Muscle of leg (tissue), 11 donors: ENCODE data around the gene TBC1D16. TPM values are rescaled to one million over a fixed set of nuclear protein-coding genes. Genes with fewer than 3 reads are reported as not detected.
A peak's percentile ranks its signal among the peaks of the same experiment; 100 is the strongest.

Experiments
- DNase-seq: peaks from one replicate; pipeline ENCODE4 v3.0.0; 2013
- H3K27ac ChIP-seq: one replicate; pipeline ENCODE4 v1.5.1; 2013; ENCODE audit warnings: mild to moderate bottlenecking, low read length, control low read depth
- H3K27me3 ChIP-seq: one replicate; pipeline ENCODE4 v1.6.1; 2013; ENCODE audit warnings: low read length; ENCODE audit not compliant: control insufficient read depth, insufficient read depth
- H3K36me3 ChIP-seq: one replicate; pipeline ENCODE4 v1.6.1; 2013; ENCODE audit warnings: low read length; ENCODE audit not compliant: control insufficient read depth, insufficient read depth
- H3K4me1 ChIP-seq: one replicate; pipeline ENCODE4 v1.6.1; 2013; ENCODE audit warnings: low read length; ENCODE audit not compliant: control insufficient read depth, insufficient read depth
- H3K4me3 ChIP-seq: one replicate; pipeline ENCODE4 v1.5.1; 2013; ENCODE audit warnings: low read length, control low read depth
- H3K9me3 ChIP-seq: replicated peaks from 2 replicates; pipeline ENCODE4 v1.6.1; 2013; ENCODE audit warnings: low read depth, low read length; ENCODE audit not compliant: control insufficient read depth
- WGBS: methylation state at CpG from one replicate; pipeline ENCODE4 v1.1.5; 2013; ENCODE audit warnings: missing lambda C conversion rate; ENCODE audit not compliant: insufficient coverage; 5-methylcytosine and 5-hydroxymethylcytosine counted together
- polyA plus RNA-seq, 8 donors: library from polyadenylated mRNA; unstranded; fragments of 120-200 nt; gene quantifications; one replicate each; pipeline versions ENCODE4 v1.2.1 to v1.2.3, GENCODE V29; 2013; ENCODE audit warnings: inconsistent platforms in 1 of 8, low replicate concordance in 1 of 8; ENCODE audit not compliant: insufficient read length in 8 of 8, insufficient read depth in 1 of 8
- total RNA-seq: library from RNA; stranded (reverse); fragments of 120-200 nt; gene quantifications from one replicate; pipeline ENCODE4 v1.2.4, GENCODE V29; 2013

Gene TBC1D16
- total and polyA plus RNA-seq, 9 donors = 22.6 to 43.8 (median 34.1) TPM

- H3K4me1 ChIP-seq = peaks cover 33% of the 10 kb centered on the region
Measured at GRCh38 chr17:80005360-80006338, 30.0 kb downstream of the TBC1D16 start.

GRCh38 chr17:80003969-80004368, 31.7 kb downstream of the TBC1D16 start:
- Histone ChIP-seq H3K27me3 (no peaks in the 10 kb centered on the region), H3K4me3 (no peak overlapping the region), H3K27ac (no peak overlapping the region), H3K4me1 (peaks cover 40% of the 10 kb centered on the region), H3K36me3 (peaks cover 31% of the 10 kb centered on the region), H3K9me3 (no peaks in the 10 kb centered on the region)
- DNase-seq = no peak
- WGBS = 91% methylated on average over 9 of the region's 15 CpGs

More at GRCh38 chr17:80005360-80006338, 30.0 kb downstream of the TBC1D16 start:
- peak; percentile 56 for DNase-seq
- 49% methylated on average over 24 of the region's 37 CpGs for WGBS
- Histone ChIP-seq H3K4me3 (no peak overlapping the region), H3K27ac (no peak overlapping the region), H3K36me3 (peaks cover 46% of the 10 kb centered on the region), H3K27me3 (no peaks in the 10 kb centered on the region), H3K9me3 (no peaks in the 10 kb centered on the region)

- Histone ChIP-seq H3K27ac (no peak overlapping the region), H3K9me3 (no peaks in the 10 kb centered on the region), H3K4me1 (peaks cover 32% of the 10 kb centered on the region), H3K36me3 (peaks cover 31% of the 10 kb centered on the region), H3K27me3 (no peaks in the 10 kb centered on the region), H3K4me3 (no peak overlapping the region)
- 94% methylated on average over 27 of the region's 30 CpGs for WGBS
- no peak for DNase-seq
Measured at GRCh38 chr17:80002690-80003490, 32.8 kb downstream of the TBC1D16 start.

- Histone ChIP-seq H3K36me3 (peaks cover 28% of the 10 kb centered on the region), H3K9me3 (no peaks in the 10 kb centered on the region), H3K4me1 (peaks cover 32% of the 10 kb centered on the region), H3K27me3 (no peaks in the 10 kb centered on the region), H3K4me3 (no peak overlapping the region), H3K27ac (no peak overlapping the region)
- DNase-seq = no peak
- 91% methylated on average over 19 of the region's 26 CpGs for WGBS
Measured at GRCh38 chr17:80002070-80002641, 33.5 kb downstream of the TBC1D16 start.

GRCh38 chr17:80000981-80001775, 34.5 kb downstream of the TBC1D16 start:
- H3K36me3 ChIP-seq = peaks cover 25% of the 10 kb centered on the region
- H3K27me3 ChIP-seq = no peaks in the 10 kb centered on the region
- 80% methylated on average over 11 of the region's 29 CpGs for WGBS
- peak overlapping the region; percentile 74 for H3K27ac ChIP-seq
- no peak overlapping the region for H3K4me3 ChIP-seq
- peak; percentile 84 for DNase-seq
- H3K9me3 ChIP-seq = no peaks in the 10 kb centered on the region
- H3K4me1 ChIP-seq = peaks cover 32% of the 10 kb centered on the region

- Histone ChIP-seq H3K27ac (no peak overlapping the region), H3K27me3 (no peaks in the 10 kb centered on the region), H3K4me3 (no peak overlapping the region), H3K9me3 (no peaks in the 10 kb centered on the region), H3K36me3 (peaks cover 21% of the 10 kb centered on the region), H3K4me1 (peaks cover 24% of the 10 kb centered on the region)
- 94% methylated on average over 7 of the region's 7 CpGs for WGBS
- no peak for DNase-seq
Measured at GRCh38 chr17:80000136-80000535, 35.5 kb downstream of the TBC1D16 start.

GRCh38 chr17:79997011-79997660, 38.5 kb downstream of the TBC1D16 start:
- H3K27me3 ChIP-seq = peaks cover 6% of the 10 kb centered on the region
- H3K9me3 ChIP-seq = no peaks in the 10 kb centered on the region
- peaks cover 44% of the 10 kb centered on the region for H3K4me1 ChIP-seq
- WGBS = 51% methylated on average over 10 of the region's 15 CpGs
- no peak overlapping the region for H3K27ac ChIP-seq
- DNase-seq = no peak
- H3K4me3 ChIP-seq = no peak overlapping the region
- peaks cover 9% of the 10 kb centered on the region for H3K36me3 ChIP-seq

GRCh38 chr17:79996291-79996690, 39.4 kb downstream of the TBC1D16 start:
- H3K27ac ChIP-seq = no peak overlapping the region
- peaks cover 43% of the 10 kb centered on the region for H3K4me1 ChIP-seq
- no peak overlapping the region for H3K4me3 ChIP-seq
- no peaks in the 10 kb centered on the region for H3K9me3 ChIP-seq
- peaks cover 6% of the 10 kb centered on the region for H3K27me3 ChIP-seq
- H3K36me3 ChIP-seq = peaks cover 5% of the 10 kb centered on the region
- WGBS = 81% methylated on average over 4 of the region's 12 CpGs
- DNase-seq = no peak

GRCh38 chr17:79995696-79996095, 40.0 kb downstream of the TBC1D16 start:
- peaks cover 5% of the 10 kb centered on the region for H3K36me3 ChIP-seq
- peaks cover 40% of the 10 kb centered on the region for H3K4me1 ChIP-seq
- 100% methylated on average over 1 of the region's 8 CpGs for WGBS

More at GRCh38 chr17:79995696-79996095, 40.0 kb downstream of the TBC1D16 start:
- no peak for DNase-seq
- Histone ChIP-seq H3K9me3 (no peaks in the 10 kb centered on the region), H3K27ac (no peak overlapping the region), H3K27me3 (peaks cover 6% of the 10 kb centered on the region), H3K4me3 (no peak overlapping the region)
